ENCODE measurements around the gene ACTL6A.

DNA sequence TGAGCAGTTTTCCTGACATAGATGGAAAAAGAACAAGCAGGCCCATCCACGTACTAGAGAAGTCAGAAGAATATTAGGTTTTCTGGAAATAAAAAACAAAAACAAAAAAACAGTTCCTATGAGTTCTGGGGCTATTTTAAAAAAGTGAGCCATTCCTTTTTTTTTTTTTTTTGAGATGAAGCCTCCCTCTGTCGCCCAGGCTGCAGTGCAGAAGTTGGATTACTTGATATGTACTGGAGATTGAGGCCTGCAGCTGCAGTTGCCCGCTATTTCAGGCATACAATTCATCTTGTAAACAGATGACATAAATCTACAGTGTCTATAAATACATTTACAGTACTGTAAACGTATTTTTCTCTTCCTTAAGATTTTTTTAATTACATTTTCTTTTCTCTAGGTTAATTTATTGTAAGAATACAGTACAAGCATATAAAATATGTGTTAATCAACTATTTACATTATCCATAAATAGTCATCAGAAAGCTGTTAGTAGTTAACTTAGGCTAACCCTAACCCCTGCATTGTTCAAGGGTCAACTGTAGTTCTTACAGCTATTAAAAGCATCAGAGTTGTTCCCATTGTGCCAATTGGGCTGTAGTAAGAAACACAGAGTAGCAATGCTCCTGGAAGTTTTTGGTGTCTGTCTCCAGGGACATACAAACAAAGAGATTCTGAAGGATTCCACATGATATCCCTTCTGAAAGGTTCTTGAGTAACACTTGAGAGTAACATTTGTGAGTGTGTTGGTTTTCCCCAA, 11.2 kb upstream of the ACTL6A start:
- TF ChIP-seq, protein P1, sequence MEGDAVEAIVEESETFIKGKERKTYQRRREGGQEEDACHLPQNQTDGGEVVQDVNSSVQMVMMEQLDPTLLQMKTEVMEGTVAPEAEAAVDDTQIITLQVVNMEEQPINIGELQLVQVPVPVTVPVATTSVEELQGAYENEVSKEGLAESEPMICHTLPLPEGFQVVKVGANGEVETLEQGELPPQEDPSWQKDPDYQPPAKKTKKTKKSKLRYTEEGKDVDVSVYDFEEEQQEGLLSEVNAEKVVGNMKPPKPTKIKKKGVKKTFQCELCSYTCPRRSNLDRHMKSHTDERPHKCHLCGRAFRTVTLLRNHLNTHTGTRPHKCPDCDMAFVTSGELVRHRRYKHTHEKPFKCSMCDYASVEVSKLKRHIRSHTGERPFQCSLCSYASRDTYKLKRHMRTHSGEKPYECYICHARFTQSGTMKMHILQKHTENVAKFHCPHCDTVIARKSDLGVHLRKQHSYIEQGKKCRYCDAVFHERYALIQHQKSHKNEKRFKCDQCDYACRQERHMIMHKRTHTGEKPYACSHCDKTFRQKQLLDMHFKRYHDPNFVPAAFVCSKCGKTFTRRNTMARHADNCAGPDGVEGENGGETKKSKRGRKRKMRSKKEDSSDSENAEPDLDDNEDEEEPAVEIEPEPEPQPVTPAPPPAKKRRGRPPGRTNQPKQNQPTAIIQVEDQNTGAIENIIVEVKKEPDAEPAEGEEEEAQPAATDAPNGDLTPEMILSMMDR (IDR thresholded peaks at IDR 0.05; ENCODE audit: low read depth, low read length, missing input control), result no peak
- no peak for TF ChIP-seq RXRA (IDR thresholded peaks at IDR 0.05)

Data from liver (tissue), 3 donors.